ENCODE data around the gene CGRRF1.

GRCh38 chr14:54470701-54471100 lies 39.0 kb upstream of the CGRRF1 start:
- TF ChIP-seq CTCF (IDR thresholded peaks at IDR 0.05): no peak
- TF ChIP-seq POLR2A (IDR thresholded peaks at IDR 0.05): no peak

All from lower leg skin (tissue), 3 donors.